DOHH2 (cell line): ENCODE data around the gene TULP3.

Source experiments
- H3F3A ChIP-seq: fragments of 200-600 bp; sonication (generic), shearing (Covaris generic); 2 replicates; pipeline ENCODE4 v1.6.0; 2016; ENCODE audit warnings: antibody characterized with exemption, mild to moderate bottlenecking; ENCODE audit not compliant: control insufficient read depth, insufficient read depth
- H3K27ac ChIP-seq: fragments of 200-600 bp; sonication (generic); 2 replicates; pipeline ENCODE4 v1.5.1; 2014; ENCODE audit warnings: low read depth, mild to moderate bottlenecking, low read length, moderate library complexity
- H3K27me3 ChIP-seq: fragments of 200-600 bp; sonication (generic); 2 replicates; pipeline ENCODE4 v1.6.1; 2014; ENCODE audit warnings: mild to moderate bottlenecking, low read length, mixed read lengths; ENCODE audit not compliant: control insufficient read depth
- H3K36me3 ChIP-seq: fragments of 200-600 bp; sonication (generic); 2 replicates; pipeline ENCODE4 v1.6.1; 2014; ENCODE audit warnings: mild to moderate bottlenecking, low read length, moderate library complexity, mixed read lengths; ENCODE audit not compliant: control insufficient read depth
- H3K4me1 ChIP-seq: fragments of 200-600 bp; sonication (generic); 2 replicates; pipeline ENCODE4 v1.6.1; 2014; ENCODE audit warnings: mild to moderate bottlenecking, low read length, mixed read lengths; ENCODE audit not compliant: control insufficient read depth
- H3K4me2 ChIP-seq: fragments of 200-600 bp; sonication (generic); 2 replicates; pipeline ENCODE4 v1.6.0; 2014; ENCODE audit warnings: mild to moderate bottlenecking, low read length, moderate library complexity
- H3K4me3 ChIP-seq: fragments of 200-600 bp; sonication (generic); 2 replicates; pipeline ENCODE4 v1.5.1; 2014; ENCODE audit warnings: mild to moderate bottlenecking, low read length, mixed read lengths
- H3K79me2 ChIP-seq: fragments of 200-600 bp; sonication (generic); 2 replicates; pipeline ENCODE4 v1.6.1; 2014; ENCODE audit warnings: mild to moderate bottlenecking, low read length, mixed read lengths; ENCODE audit not compliant: control insufficient read depth
- H3K9me2 ChIP-seq: fragments of 200-600 bp; sonication (generic); replicated peaks from 2 replicates; pipeline ENCODE4 v1.6.1; 2014; ENCODE audit warnings: mild to moderate bottlenecking, low read length, mixed read lengths; ENCODE audit not compliant: control insufficient read depth
- H3K9me3 ChIP-seq: fragments of 200-600 bp; sonication (generic); 2 replicates; pipeline ENCODE4 v1.6.1; 2014; ENCODE audit warnings: antibody characterized with exemption, low read length, mixed read lengths; ENCODE audit not compliant: control insufficient read depth, insufficient read depth
- H4K20me1 ChIP-seq: fragments of 200-600 bp; sonication (generic); 2 replicates; pipeline ENCODE4 v1.6.0; 2014; ENCODE audit warnings: low read depth, mild to moderate bottlenecking, antibody characterized with exemption, low read length, moderate library complexity; ENCODE audit not compliant: control insufficient read depth, insufficient read depth
- EZH2phosphoT487 ChIP-seq: fragments of 200-600 bp; sonication (generic); IDR thresholded peaks from 2 replicates; pipeline ENCODE4 v1.6.1; 2017; ENCODE audit warnings: borderline replicate concordance, mild to moderate bottlenecking, antibody characterized with exemption, low read length, moderate library complexity, mixed read lengths
- TF ChIP-seq, protein P1 (sequence below): fragments of 200-600 bp; sonication (generic); IDR thresholded peaks from one replicate; pipeline ENCODE4 v1.5.1; 2014; ENCODE audit warnings: antibody characterized with exemption, mild to moderate bottlenecking, low read depth, low read length; ENCODE audit not compliant: poor library complexity, severe bottlenecking

Gene TULP3

DNA sequence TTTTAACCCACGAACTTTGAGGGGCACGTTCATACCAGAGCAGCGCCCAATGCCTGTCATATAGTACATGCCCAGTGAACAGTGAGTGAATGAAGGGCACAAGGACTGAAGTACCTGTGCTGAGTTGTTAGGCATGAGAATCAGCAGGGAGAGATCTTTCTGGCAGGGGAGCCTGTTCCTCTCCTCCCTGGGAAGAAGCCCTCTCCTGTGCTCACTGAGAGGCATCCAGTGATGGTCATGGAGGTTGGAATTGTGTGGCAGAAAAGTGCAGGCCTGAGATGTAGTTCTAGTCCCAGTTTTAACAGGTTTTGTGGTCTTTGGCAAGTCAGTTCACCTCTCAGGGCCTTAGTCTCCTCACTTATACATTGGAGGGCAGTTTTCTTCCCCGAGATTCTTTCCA is 89.1 kb downstream of the TULP3 start:
- Histone ChIP-seq H4K20me1 (no peaks in the 10 kb centered on the region), H3K79me2 (no peaks in the 10 kb centered on the region), H3K9me3 (no peaks in the 10 kb centered on the region), H3K27me3 (no peaks in the 10 kb centered on the region), H3K4me3 (no peak overlapping the region), H3K4me2 (no peak overlapping the region), H3K36me3 (0 out of 2 replicates have a peak, but pooled peaks cover 2% of the 10 kb centered on the region), H3K4me1 (no peaks in the 10 kb centered on the region), H3K27ac (no peak overlapping the region), H3F3A (no peaks in the 10 kb centered on the region), H3K9me2 (no peaks in the 10 kb centered on the region)
- no peak for TF ChIP-seq EZH2phosphoT487
- TF ChIP-seq, protein P1, sequence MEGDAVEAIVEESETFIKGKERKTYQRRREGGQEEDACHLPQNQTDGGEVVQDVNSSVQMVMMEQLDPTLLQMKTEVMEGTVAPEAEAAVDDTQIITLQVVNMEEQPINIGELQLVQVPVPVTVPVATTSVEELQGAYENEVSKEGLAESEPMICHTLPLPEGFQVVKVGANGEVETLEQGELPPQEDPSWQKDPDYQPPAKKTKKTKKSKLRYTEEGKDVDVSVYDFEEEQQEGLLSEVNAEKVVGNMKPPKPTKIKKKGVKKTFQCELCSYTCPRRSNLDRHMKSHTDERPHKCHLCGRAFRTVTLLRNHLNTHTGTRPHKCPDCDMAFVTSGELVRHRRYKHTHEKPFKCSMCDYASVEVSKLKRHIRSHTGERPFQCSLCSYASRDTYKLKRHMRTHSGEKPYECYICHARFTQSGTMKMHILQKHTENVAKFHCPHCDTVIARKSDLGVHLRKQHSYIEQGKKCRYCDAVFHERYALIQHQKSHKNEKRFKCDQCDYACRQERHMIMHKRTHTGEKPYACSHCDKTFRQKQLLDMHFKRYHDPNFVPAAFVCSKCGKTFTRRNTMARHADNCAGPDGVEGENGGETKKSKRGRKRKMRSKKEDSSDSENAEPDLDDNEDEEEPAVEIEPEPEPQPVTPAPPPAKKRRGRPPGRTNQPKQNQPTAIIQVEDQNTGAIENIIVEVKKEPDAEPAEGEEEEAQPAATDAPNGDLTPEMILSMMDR = no peak

DNA sequence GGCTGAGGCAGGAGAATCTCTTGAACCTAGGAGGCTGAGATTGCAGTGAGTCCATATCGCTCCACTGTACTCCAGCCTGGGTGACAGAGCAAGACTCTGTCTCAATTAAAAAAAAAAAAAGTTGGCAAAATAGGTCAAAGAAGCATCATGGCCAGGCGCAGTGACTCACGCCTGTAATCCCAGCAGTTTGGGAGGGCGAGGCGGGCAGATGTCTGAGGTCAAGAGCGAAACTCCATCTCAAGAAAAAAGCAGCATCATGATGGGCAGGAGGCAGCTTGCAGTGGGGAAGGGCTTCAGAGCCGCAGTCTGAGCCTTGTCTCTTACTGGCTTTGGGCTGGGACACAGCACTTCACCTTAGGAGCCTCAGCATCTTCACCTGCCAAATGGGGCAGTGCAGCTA is 89.9 kb downstream of the TULP3 start:
- H3K4me1 ChIP-seq = no peaks in the 10 kb centered on the region
- TF ChIP-seq EZH2phosphoT487 = no peak
- TF ChIP-seq, protein P1 = no peak
- H3F3A ChIP-seq = no peaks in the 10 kb centered on the region
- no peaks in the 10 kb centered on the region for H3K79me2 ChIP-seq
- no peaks in the 10 kb centered on the region for H3K27me3 ChIP-seq
- 0 out of 2 replicates have a peak, but pooled peaks cover 2% of the 10 kb centered on the region for H3K36me3 ChIP-seq
- no peak overlapping the region for H3K27ac ChIP-seq
- no peaks in the 10 kb centered on the region for H3K9me3 ChIP-seq
- no peak overlapping the region for H3K4me3 ChIP-seq
- no peaks in the 10 kb centered on the region for H4K20me1 ChIP-seq
- no peak overlapping the region for H3K4me2 ChIP-seq
- no peaks in the 10 kb centered on the region for H3K9me2 ChIP-seq

- Histone ChIP-seq H4K20me1 (no peaks in the 10 kb centered on the region), H3K9me2 (no peaks in the 10 kb centered on the region), H3K27me3 (no peaks in the 10 kb centered on the region), H3K4me1 (no peaks in the 10 kb centered on the region), H3K4me3 (no peak overlapping the region), H3K36me3 (0 out of 2 replicates have a peak, but pooled peaks cover 2% of the 10 kb centered on the region), H3F3A (no peaks in the 10 kb centered on the region), H3K79me2 (no peaks in the 10 kb centered on the region), H3K4me2 (no peak overlapping the region), H3K27ac (no peak overlapping the region), H3K9me3 (no peaks in the 10 kb centered on the region)
- TF ChIP-seq, protein P1 = no peak
- no peak for TF ChIP-seq EZH2phosphoT487
Measured at GRCh38 chr12:2982361-2982760, 91.7 kb downstream of the TULP3 start.

- TF ChIP-seq EZH2phosphoT487 = no peak
- TF ChIP-seq, protein P1 = no peak
- H3K9me2 ChIP-seq = no peaks in the 10 kb centered on the region
- peaks cover 5% of the 10 kb centered on the region; the same call in 1 of the 2 replicates for H3K36me3 ChIP-seq
- no peaks in the 10 kb centered on the region for H3F3A ChIP-seq
- no peak overlapping the region for H3K4me3 ChIP-seq
- H3K4me2 ChIP-seq = no peak overlapping the region
- H3K27me3 ChIP-seq = no peaks in the 10 kb centered on the region
- H3K9me3 ChIP-seq = no peaks in the 10 kb centered on the region
- H3K79me2 ChIP-seq = no peaks in the 10 kb centered on the region
- H3K4me1 ChIP-seq = no peaks in the 10 kb centered on the region
- no peak overlapping the region for H3K27ac ChIP-seq
- no peaks in the 10 kb centered on the region for H4K20me1 ChIP-seq
Measured at GRCh38 chr12:2984249-2984648, 93.6 kb downstream of the TULP3 start.
